PC-9 (cell line): ENCODE data around the gene TRIO. TPM values are rescaled to one million over a fixed set of nuclear protein-coding genes. Genes with fewer than 3 reads are reported as not detected.

Experiments
- BruUV-seq: library from RNA; stranded (reverse); fragments of 400-500 nt; replicated peaks from 2 replicates; lab custom pipeline; 2021; lab: Mats Ljungman, UMichigan
- CTCF ChIA-PET: fragments of 300-600 bp; sonication (Branson Sonifier 250); formaldehyde crosslinking; loops from one replicate; lab custom pipeline; 2022; ENCODE audit warnings: antibody characterized with exemption; lab: Charles Lee
- POLR2A ChIA-PET: fragments of 300-600 bp; sonication (Branson Sonifier 250); formaldehyde crosslinking; loops from one replicate; lab custom pipeline; 2022; ENCODE audit warnings: antibody characterized with exemption; ENCODE audit not compliant: unreplicated experiment; lab: Charles Lee
- DNase-seq, 2 experiments: peaks; one replicate each; pipeline versions ENCODE4 v3.0.0 to v3.0.0-alpha.2; 2015 to 2022; ENCODE audit warnings: mixed read lengths in 1 of 2
- H2AFZ ChIP-seq: fragments of 200-600 bp; sonication (generic); 2 replicates; pipeline ENCODE4 v1.8.1; 2017; ENCODE audit warnings: antibody characterized with exemption
- H3F3A ChIP-seq: fragments of 200-600 bp; sonication (generic); 2 replicates; pipeline ENCODE4 v1.8.1; 2017; ENCODE audit warnings: antibody characterized with exemption, mild to moderate bottlenecking, low read depth; ENCODE audit not compliant: insufficient read depth
- H3K27ac ChIP-seq: fragments of 200-600 bp; sonication (generic); 2 replicates; pipeline ENCODE4 v1.6.1; 2016; ENCODE audit warnings: mixed run types
- H3K27me3 ChIP-seq: fragments of 200-600 bp; sonication (generic); 2 replicates; pipeline ENCODE4 v1.6.1; 2016; ENCODE audit warnings: low read depth, mixed run types; ENCODE audit not compliant: insufficient read depth
- H3K36me3 ChIP-seq: fragments of 200-600 bp; sonication (generic); 2 replicates; pipeline ENCODE4 v1.6.1; 2016; ENCODE audit warnings: low read depth, mixed run types
- H3K4me1 ChIP-seq: fragments of 200-600 bp; sonication (generic); replicated peaks from 2 replicates; pipeline ENCODE4 v1.6.1; 2016; ENCODE audit warnings: mixed run types; ENCODE audit not compliant: insufficient read depth
- H3K4me2 ChIP-seq: fragments of 200-600 bp; sonication (generic); 2 replicates; pipeline ENCODE4 v1.6.1; 2017; ENCODE audit warnings: mixed run types
- H3K4me3 ChIP-seq: fragments of 200-600 bp; sonication (generic); 2 replicates; pipeline ENCODE4 v1.6.1; 2016; ENCODE audit warnings: mixed run types
- H3K79me2 ChIP-seq: fragments of 200-600 bp; sonication (generic); 2 replicates; pipeline ENCODE4 v1.6.1; 2017; ENCODE audit warnings: low read depth, mixed run types
- H3K9me2 ChIP-seq: fragments of 200-600 bp; sonication (generic); 2 replicates; pipeline ENCODE4 v1.8.1; 2017; ENCODE audit warnings: mild to moderate bottlenecking; ENCODE audit not compliant: insufficient read depth
- H3K9me3 ChIP-seq: fragments of 200-600 bp; sonication (generic); 2 replicates; pipeline ENCODE4 v1.8.1; 2016; ENCODE audit warnings: low read depth; ENCODE audit not compliant: insufficient read depth
- H4K20me1 ChIP-seq: fragments of 200-600 bp; sonication (generic); 2 replicates; pipeline ENCODE4 v1.8.1; 2017; ENCODE audit not compliant: insufficient read depth
- EZH2 ChIP-seq: fragments of 200-600 bp; sonication (generic); IDR thresholded peaks from 2 replicates; pipeline ENCODE4 v1.8.0; 2017; ENCODE audit warnings: antibody characterized with exemption, low read depth
- intact Hi-C: fragments of 100-400 bp; cut with micrococcal nuclease; formaldehyde crosslinking; loops from one replicate; pipeline ENCODE4 v1.10.0; 2022; ENCODE audit not compliant: unreplicated experiment
- total RNA-seq: library from RNA; stranded (reverse); gene quantifications from 2 replicates; pipeline ENCODE4 v1.2.3, GENCODE V29; 2021
- TF ChIP-seq, protein P1 (sequence below): fragments of 200-600 bp; sonication (generic); conservative IDR thresholded peaks from 2 replicates; pipeline ENCODE4 v1.6.1; 2017; ENCODE audit warnings: mixed run types, antibody characterized with exemption, mild to moderate bottlenecking, moderate library complexity

Gene TRIO
- total RNA-seq, 1 experiment from 2014 or later = 596 TPM

DNA sequence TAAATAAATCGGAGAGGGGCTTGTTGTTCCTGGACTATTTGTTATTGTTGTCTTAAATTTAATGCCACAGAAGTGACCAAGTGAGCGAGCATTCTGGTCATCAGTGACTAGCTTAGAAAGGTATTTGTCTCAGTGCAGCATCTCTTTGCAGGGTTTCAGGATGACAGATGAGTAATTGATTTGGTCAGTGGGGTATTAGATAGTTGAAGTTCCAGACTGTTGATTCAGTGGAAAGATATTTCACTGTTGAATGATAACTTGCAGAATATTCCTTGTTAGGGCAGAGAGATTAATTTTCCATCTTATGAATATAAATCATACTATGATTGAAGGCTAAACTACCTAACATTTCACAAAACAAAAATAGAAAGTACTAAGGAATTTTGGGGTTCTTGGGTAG lies 122.4 kb downstream of the TRIO start:
- intact Hi-C loops = loop anchor here (1.0 kb wide), 2 partner anchors 80 to 100 kb away; no protein-coding TSS in a partner anchor
- Histone ChIP-seq H3K9me2 (no peaks in the 10 kb centered on the region), H3K9me3 (no peaks in the 10 kb centered on the region), H3K79me2 (peaks cover 91% of the 10 kb centered on the region), H3K27ac (peak overlapping the region; percentile 88), H2AFZ (no peak overlapping the region), H4K20me1 (peaks cover 3% of the 10 kb centered on the region; the same call in 1 of the 2 replicates), H3K4me2 (peak overlapping the region; percentile 90), H3F3A (peaks cover 53% of the 10 kb centered on the region), H3K27me3 (no peaks in the 10 kb centered on the region), H3K4me1 (peaks cover 70% of the 10 kb centered on the region), H3K36me3 (no peaks in the 10 kb centered on the region), H3K4me3 (peak overlapping the region; percentile 52; the same call in 1 of the 2 replicates)
- DNase-seq = peak; percentile 66 to 98
- ChIA-PET CTCF (interaction anchor here (0.6 kb wide), 1 partner anchor 37 kb away, joined by 3 read pairs; no protein-coding TSS in a partner anchor), POLR2A (interaction anchor here (0.6 to 2.8 kb wide), 11 partner anchors 31 to 254 kb away, joined by 3 to 28 read pairs (median 5); no protein-coding TSS in a partner anchor)
- TF ChIP-seq, protein P1, sequence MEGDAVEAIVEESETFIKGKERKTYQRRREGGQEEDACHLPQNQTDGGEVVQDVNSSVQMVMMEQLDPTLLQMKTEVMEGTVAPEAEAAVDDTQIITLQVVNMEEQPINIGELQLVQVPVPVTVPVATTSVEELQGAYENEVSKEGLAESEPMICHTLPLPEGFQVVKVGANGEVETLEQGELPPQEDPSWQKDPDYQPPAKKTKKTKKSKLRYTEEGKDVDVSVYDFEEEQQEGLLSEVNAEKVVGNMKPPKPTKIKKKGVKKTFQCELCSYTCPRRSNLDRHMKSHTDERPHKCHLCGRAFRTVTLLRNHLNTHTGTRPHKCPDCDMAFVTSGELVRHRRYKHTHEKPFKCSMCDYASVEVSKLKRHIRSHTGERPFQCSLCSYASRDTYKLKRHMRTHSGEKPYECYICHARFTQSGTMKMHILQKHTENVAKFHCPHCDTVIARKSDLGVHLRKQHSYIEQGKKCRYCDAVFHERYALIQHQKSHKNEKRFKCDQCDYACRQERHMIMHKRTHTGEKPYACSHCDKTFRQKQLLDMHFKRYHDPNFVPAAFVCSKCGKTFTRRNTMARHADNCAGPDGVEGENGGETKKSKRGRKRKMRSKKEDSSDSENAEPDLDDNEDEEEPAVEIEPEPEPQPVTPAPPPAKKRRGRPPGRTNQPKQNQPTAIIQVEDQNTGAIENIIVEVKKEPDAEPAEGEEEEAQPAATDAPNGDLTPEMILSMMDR = no peak
- no peak for TF ChIP-seq EZH2
- no TSS peak for BruUV-seq

DNA sequence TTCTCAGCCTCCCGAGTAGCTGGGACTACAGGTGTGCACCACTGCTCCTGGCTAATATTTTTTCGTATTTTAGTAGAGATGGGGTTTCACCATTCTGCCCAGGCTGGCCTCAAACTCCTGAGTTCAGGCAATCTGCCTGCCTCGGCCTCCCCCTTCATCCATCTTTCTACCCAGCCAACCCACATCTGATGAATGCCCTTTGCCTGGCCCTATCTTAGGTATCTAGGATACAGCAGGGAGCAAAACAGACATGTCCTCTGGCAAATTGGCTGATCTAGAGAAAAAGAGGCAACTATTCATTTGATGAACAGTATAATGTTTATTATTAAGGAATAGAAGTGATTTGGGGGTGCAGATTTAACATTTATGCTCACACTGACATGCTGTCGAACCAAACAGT lies 123.0 kb downstream of the TRIO start:
- Histone ChIP-seq H2AFZ (no peak overlapping the region), H3K9me3 (no peaks in the 10 kb centered on the region), H3F3A (peaks cover 58% of the 10 kb centered on the region), H3K4me1 (peaks cover 76% of the 10 kb centered on the region), H3K4me3 (no peak overlapping the region), H3K27ac (peak overlapping the region; percentile 88), H3K79me2 (peaks cover 91% of the 10 kb centered on the region), H3K9me2 (no peaks in the 10 kb centered on the region), H3K27me3 (no peaks in the 10 kb centered on the region), H3K4me2 (peak overlapping the region; percentile 90), H4K20me1 (peaks cover 5% of the 10 kb centered on the region; the same call in 1 of the 2 replicates), H3K36me3 (peaks cover under 1% of the 10 kb centered on the region)
- TF ChIP-seq EZH2 = no peak
- TF ChIP-seq, protein P1 = no peak
- ChIA-PET POLR2A (interaction anchor here (0.6 to 2.8 kb wide), 5 partner anchors 32 to 230 kb away, joined by 5 to 25 read pairs (median 17); no protein-coding TSS in a partner anchor), CTCF (no interaction called here)
- no peak for DNase-seq
- intact Hi-C loops = no loop called here
- no TSS peak for BruUV-seq

DNA sequence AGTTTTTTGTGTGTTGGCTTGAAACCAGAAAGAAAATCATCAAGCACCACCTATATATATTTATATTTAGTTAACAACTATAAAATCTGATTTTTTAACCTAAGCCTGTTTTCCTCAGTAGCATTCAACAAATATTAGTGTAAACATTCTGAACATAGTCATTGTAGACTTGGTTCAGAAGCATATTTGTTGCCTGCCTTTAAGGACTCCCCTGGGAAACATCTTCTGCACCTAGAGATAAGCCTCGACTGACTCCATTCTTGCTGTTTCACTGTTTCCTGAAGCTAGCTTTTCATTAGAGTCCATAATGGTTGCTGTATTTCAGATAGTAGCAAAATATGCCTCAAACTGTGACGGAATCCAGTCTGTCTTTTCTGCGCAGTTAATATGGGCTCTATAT lies 123.5 kb downstream of the TRIO start:
- H3K9me3 ChIP-seq = no peaks in the 10 kb centered on the region
- POLR2A ChIA-PET = no interaction called here
- TF ChIP-seq, protein P1 = no peak
- TF ChIP-seq EZH2 = no peak
- no peak overlapping the region for H2AFZ ChIP-seq
- peaks cover 5% of the 10 kb centered on the region; the same call in 1 of the 2 replicates for H4K20me1 ChIP-seq
- H3K9me2 ChIP-seq = no peaks in the 10 kb centered on the region
- CTCF ChIA-PET = no interaction called here
- intact Hi-C loops = no loop called here
- H3K79me2 ChIP-seq = peaks cover 91% of the 10 kb centered on the region
- no peaks in the 10 kb centered on the region for H3K27me3 ChIP-seq
- no TSS peak for BruUV-seq
- H3K4me2 ChIP-seq = peak overlapping the region; percentile 66; the same call in 1 of the 2 replicates
- no peak for DNase-seq
- peaks cover 6% of the 10 kb centered on the region for H3K36me3 ChIP-seq
- H3K4me1 ChIP-seq = peaks cover 76% of the 10 kb centered on the region
- H3K27ac ChIP-seq = peak overlapping the region; percentile 88
- no peak overlapping the region for H3K4me3 ChIP-seq
- H3F3A ChIP-seq = peaks cover 58% of the 10 kb centered on the region
